ENCODE results near the gene HIVEP3.

HIVEP3 gene

DNA sequence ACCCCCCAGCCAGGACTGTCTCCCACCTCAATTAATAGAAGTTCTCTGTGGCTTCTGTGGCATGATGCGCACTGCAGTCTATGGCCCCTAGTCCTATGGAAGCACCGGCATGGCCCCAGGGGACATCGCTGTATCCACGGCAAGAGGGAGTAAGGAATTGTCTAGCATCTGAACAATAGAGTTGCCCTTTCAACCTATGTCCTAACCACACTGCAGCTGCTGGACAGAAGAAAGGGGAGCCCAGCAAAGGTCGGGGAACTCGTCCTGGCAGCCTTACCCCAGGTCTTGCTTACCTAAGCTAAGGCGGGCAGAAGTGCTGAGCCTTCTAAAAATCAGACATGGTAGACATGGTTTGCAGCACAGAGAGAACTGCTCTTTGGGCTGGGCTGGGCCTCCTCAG lies 330.9 kb downstream of the HIVEP3 start:
- Histone ChIP-seq H3K9ac (ENCODE audit: insufficient read length) (no peak overlapping the region), H3K36me3 (ENCODE audit: insufficient read depth, low read length) (no peaks in the 10 kb centered on the region), H3K27ac (no peak overlapping the region), H3K9me3 (ENCODE audit: low read depth, low read length) (no peaks in the 10 kb centered on the region), H3K4me3 (no peak overlapping the region)
- no peak for TF ChIP-seq EZH2 (IDR thresholded peaks at IDR 0.05)
- TF ChIP-seq FOXP2 (optimal IDR thresholded peaks at IDR 0.05; ENCODE audit: control extremely low read depth, extremely low read length, insufficient read depth), result no peak
- TF ChIP-seq POLR2AphosphoS5 (IDR thresholded peaks at IDR 0.05; ENCODE audit: borderline replicate concordance, low read depth, low read length), result no peak
- DNase-seq (ENCODE audit: low read depth, low spot score), result no peak

DNA sequence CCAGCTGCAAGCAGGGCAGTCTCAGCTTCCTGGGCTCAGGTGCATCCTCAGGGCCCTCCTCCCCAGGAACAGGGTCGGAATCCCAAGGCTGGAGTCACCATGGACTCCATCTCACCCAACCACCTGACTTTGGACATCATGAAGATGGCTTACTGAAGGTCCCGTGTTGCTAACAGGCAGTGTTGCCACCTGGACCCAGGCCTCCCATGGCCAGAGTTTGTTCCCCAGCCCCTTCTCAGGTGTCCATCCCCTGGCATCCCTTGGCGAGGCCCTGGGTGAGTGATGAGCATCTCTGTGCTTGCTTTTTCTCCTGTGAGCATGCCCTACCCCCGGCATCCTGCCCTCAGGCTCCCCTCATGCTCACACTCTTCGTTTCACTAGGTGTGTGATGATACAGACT lies 332.5 kb downstream of the HIVEP3 start:
- Histone ChIP-seq H3K27ac (no peak overlapping the region), H3K9me3 (ENCODE audit: low read depth, low read length) (no peaks in the 10 kb centered on the region), H3K9ac (ENCODE audit: insufficient read length) (no peak overlapping the region), H3K4me3 (no peak overlapping the region), H3K36me3 (ENCODE audit: insufficient read depth, low read length) (no peaks in the 10 kb centered on the region)
- TF ChIP-seq EZH2 (IDR thresholded peaks at IDR 0.05), result no peak
- no peak for TF ChIP-seq POLR2AphosphoS5 (IDR thresholded peaks at IDR 0.05; ENCODE audit: borderline replicate concordance, low read depth, low read length)
- no peak for TF ChIP-seq FOXP2 (optimal IDR thresholded peaks at IDR 0.05; ENCODE audit: control extremely low read depth, extremely low read length, insufficient read depth)
- DNase-seq (ENCODE audit: low read depth, low spot score), result no peak

DNA sequence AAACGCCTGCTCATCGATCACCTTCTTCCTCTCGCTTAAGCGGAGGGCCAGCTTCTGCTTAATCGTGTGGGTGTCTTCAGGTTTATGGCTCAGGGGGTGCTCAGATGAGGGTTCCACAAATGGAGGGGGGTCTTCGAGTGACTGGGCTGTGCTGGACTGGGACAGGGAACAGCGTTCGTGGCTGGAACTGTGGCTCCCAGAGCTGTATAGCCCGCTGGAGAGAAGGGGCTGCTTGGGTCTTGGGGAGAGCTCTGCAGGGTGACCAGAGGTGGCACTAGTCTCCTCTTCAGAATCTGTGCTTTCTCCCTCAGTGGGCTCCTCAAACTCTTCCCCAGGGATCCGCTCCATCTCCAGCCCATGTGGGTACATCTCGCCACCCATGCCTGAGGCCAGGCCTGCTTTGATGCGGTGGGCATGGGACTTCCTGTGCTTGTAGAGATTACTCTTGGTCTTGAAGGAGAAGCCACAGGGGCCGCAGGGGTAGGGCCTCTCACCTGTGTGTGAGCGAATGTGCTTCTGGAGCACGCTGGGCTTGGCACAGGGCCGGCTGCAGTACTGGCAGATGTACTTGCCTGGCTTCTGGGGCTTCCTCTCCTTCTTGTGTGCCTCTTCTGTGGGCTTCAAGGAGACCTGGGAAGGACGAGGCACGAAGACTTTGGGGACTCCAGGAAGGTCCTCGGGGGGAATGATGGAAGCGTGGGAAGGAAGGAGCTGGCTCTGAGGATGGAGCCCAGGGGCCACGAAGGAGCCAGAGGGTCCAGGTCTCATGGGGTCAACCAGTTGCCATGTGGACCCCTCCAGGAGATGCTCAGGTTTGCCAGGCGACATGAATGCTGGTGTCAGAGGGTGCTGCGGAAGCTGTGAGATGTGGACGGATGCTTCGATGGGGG lies 334.8 kb downstream of the HIVEP3 start:
- no peak for DNase-seq (ENCODE audit: low read depth, low spot score)
- Histone ChIP-seq H3K9ac (ENCODE audit: insufficient read length) (no peak overlapping the region), H3K36me3 (ENCODE audit: insufficient read depth, low read length) (no peaks in the 10 kb centered on the region), H3K9me3 (ENCODE audit: low read depth, low read length) (no peaks in the 10 kb centered on the region), H3K27ac (no peak overlapping the region), H3K4me3 (no peak overlapping the region)
- no peak for TF ChIP-seq EZH2 (IDR thresholded peaks at IDR 0.05)
- TF ChIP-seq POLR2AphosphoS5 (IDR thresholded peaks at IDR 0.05; ENCODE audit: borderline replicate concordance, low read depth, low read length), result no peak
- no peak for TF ChIP-seq FOXP2 (optimal IDR thresholded peaks at IDR 0.05; ENCODE audit: control extremely low read depth, extremely low read length, insufficient read depth)

DNA sequence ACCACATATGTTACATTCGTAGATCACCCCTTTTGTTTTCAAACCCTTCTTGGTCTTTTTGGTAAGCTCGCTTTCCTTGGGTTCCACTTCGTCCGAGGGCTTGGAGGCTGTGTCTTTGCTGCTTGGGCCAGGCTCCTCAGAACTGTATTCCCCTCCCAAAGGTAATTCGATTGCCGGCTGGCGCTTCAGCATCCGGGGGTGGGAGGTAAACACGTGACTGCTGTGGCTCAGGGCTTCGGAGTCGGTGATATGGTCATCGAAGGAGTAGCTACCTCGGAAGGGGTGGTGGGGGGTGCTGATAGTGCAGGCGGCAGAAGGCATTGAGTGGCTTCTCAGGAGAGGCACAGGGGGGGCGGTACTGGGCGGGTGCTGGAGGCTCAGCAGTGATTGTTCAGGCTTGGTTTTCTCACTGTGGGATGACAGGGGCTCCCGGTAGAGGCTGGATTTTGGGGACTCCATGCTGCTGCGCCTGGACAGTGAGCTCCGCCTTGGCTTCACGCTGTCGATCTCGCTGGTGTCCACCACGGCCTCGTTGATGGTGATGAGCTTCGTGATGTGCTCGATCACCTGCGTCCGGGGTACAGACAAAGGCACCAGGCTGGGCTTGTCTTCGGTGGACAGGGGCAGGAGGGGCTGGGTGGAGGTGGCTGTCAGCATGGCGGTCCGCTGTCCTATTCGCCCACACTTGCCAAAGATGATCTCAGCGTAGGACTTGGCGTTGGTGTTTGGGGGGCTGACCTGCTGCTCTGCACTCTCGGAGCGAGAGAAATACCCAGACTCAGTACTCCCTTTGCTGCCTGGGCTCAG lies 335.7 kb downstream of the HIVEP3 start:
- H3K4me3 ChIP-seq, result no peak overlapping the region
- no peak for DNase-seq (ENCODE audit: low read depth, low spot score)
- TF ChIP-seq EZH2 (IDR thresholded peaks at IDR 0.05) (no peak), FOXP2 (optimal IDR thresholded peaks at IDR 0.05; ENCODE audit: control extremely low read depth, extremely low read length, insufficient read depth) (no peak), POLR2AphosphoS5 (IDR thresholded peaks at IDR 0.05; ENCODE audit: borderline replicate concordance, low read depth, low read length) (no peak)
- H3K27ac ChIP-seq, result no peak overlapping the region
- no peaks in the 10 kb centered on the region for H3K36me3 ChIP-seq (ENCODE audit: insufficient read depth, low read length)
- no peaks in the 10 kb centered on the region for H3K9me3 ChIP-seq (ENCODE audit: low read depth, low read length)
- H3K9ac ChIP-seq (ENCODE audit: insufficient read length), result no peak overlapping the region

DNA sequence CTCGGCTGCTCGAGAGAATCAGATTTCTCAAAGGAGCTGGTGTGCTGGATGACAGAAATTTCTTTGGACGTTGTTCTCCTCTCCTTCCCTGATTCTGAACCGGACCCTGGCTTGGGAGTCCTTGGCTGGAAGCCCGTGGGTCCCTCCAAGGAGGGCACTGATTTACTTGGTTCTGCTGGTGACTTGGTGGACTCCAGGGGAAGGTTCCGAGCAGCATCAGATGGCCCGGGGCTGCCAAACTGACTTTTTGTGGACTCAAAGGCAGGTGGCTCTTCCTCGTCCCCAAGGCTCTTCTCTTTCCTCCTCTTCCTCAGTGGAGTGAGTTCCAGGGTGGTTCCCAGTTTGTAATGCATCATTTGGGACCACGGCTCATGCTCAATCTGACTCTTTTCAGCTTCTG lies 336.4 kb downstream of the HIVEP3 start:
- Histone ChIP-seq H3K9me3 (ENCODE audit: low read depth, low read length) (no peaks in the 10 kb centered on the region), H3K36me3 (ENCODE audit: insufficient read depth, low read length) (no peaks in the 10 kb centered on the region), H3K4me3 (no peak overlapping the region), H3K27ac (no peak overlapping the region), H3K9ac (ENCODE audit: insufficient read length) (no peak overlapping the region)
- TF ChIP-seq POLR2AphosphoS5 (IDR thresholded peaks at IDR 0.05; ENCODE audit: borderline replicate concordance, low read depth, low read length) (no peak), FOXP2 (optimal IDR thresholded peaks at IDR 0.05; ENCODE audit: control extremely low read depth, extremely low read length, insufficient read depth) (no peak), EZH2 (IDR thresholded peaks at IDR 0.05) (no peak)
- no peak for DNase-seq (ENCODE audit: low read depth, low spot score)

DNA sequence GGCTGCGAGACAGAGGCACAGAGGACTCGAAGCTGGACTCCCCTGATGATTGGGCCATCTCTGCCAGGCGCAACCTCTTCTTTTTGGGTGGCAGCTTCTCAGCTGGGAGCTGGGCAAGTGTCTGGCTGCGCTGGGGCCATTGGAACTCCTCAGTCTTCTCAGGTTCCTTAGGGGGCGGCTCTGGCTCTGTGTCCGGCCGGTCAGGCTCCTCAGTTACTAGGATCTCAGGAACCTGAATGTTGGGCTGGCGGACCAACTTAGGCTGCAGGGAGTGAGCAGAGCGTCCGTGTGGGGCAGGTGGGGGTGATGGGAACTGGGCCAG lies 336.8 kb downstream of the HIVEP3 start:
- no peak overlapping the region for H3K9ac ChIP-seq (ENCODE audit: insufficient read length)
- no peak overlapping the region for H3K4me3 ChIP-seq
- H3K27ac ChIP-seq, result no peak overlapping the region
- no peaks in the 10 kb centered on the region for H3K9me3 ChIP-seq (ENCODE audit: low read depth, low read length)
- DNase-seq (ENCODE audit: low read depth, low spot score), result no peak
- no peak for TF ChIP-seq POLR2AphosphoS5 (IDR thresholded peaks at IDR 0.05; ENCODE audit: borderline replicate concordance, low read depth, low read length)
- no peak for TF ChIP-seq EZH2 (IDR thresholded peaks at IDR 0.05)
- no peaks in the 10 kb centered on the region for H3K36me3 ChIP-seq (ENCODE audit: insufficient read depth, low read length)

DNA sequence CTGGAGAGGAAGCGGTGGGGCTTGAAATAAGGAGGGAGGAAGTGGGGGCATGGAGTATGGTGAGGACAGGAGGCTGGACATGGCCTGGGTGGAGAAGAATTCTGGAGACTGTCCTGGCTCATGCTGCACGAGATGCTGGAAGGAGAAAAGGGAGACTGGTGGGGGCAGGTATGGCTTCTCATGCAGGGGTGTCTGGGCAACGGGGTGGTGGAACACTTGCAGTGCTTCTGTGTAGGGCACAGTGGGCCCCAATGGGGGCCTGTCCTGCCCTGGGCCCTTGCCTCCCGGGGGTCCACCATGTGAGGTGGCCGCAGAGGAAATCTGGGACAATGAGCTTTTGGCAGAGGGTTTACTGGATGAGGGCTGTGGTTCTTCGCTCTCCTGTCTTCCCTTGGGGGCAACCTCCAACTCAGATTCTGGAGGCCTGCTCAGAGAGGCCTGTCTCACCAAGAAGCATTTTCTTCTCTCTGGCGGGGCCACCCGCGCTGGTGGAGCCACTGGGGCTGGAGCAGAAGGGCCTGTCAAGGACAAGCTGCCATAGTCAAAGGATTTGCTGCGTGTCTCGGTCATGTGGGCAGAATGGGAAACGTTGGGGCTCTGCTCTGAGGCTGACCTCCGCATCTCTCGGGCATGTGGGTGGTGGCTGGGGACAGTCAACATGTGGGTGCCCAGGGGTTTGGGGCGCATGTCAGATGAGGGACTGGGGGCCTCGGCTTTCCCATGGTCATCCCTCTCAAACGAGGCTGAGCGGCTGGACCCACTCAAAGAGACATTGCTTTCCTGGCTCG lies 337.3 kb downstream of the HIVEP3 start:
- Histone ChIP-seq H3K9me3 (ENCODE audit: low read depth, low read length) (no peaks in the 10 kb centered on the region), H3K27ac (no peak overlapping the region), H3K36me3 (ENCODE audit: insufficient read depth, low read length) (no peaks in the 10 kb centered on the region), H3K4me3 (no peak overlapping the region), H3K9ac (ENCODE audit: insufficient read length) (no peak overlapping the region)
- DNase-seq (ENCODE audit: low read depth, low spot score), result no peak
- no peak for TF ChIP-seq EZH2 (IDR thresholded peaks at IDR 0.05)
- TF ChIP-seq POLR2AphosphoS5 (IDR thresholded peaks at IDR 0.05; ENCODE audit: borderline replicate concordance, low read depth, low read length), result no peak
- TF ChIP-seq FOXP2 (optimal IDR thresholded peaks at IDR 0.05; ENCODE audit: control extremely low read depth, extremely low read length, insufficient read depth), result no peak
